Endothelial cell (in vitro differentiated cells): ENCODE measurements around the gene NCK2. TPM values are rescaled to one million over a fixed set of nuclear protein-coding genes. Genes with fewer than 3 reads are reported as not detected.

Experiments
- DNase-seq: peaks from one replicate; pipeline ENCODE4 v3.0.0; 2021; ENCODE audit warnings: low spot score
- H3K27ac Mint-ChIP-seq: one replicate; pipeline ENCODE4 v1.8.0; 2021; ENCODE audit warnings: mixed read lengths, inconsistent platforms; ENCODE audit not compliant: unreplicated experiment
- H3K27me3 Mint-ChIP-seq: one replicate; pipeline ENCODE4 v1.8.0; 2021; ENCODE audit warnings: mild to moderate bottlenecking, moderate library complexity, mixed read lengths, inconsistent platforms; ENCODE audit not compliant: unreplicated experiment
- H3K36me3 Mint-ChIP-seq: one replicate; pipeline ENCODE4 v1.8.0; 2021; ENCODE audit warnings: mild to moderate bottlenecking, low read depth, mixed read lengths, inconsistent platforms; ENCODE audit not compliant: unreplicated experiment
- H3K4me1 Mint-ChIP-seq: one replicate; pipeline ENCODE4 v1.8.0; 2021; ENCODE audit warnings: mild to moderate bottlenecking, mixed read lengths, inconsistent platforms; ENCODE audit not compliant: unreplicated experiment
- H3K4me3 Mint-ChIP-seq: one replicate; pipeline ENCODE4 v1.8.0; 2021; ENCODE audit warnings: mild to moderate bottlenecking, mixed read lengths, inconsistent platforms; ENCODE audit not compliant: unreplicated experiment
- H3K9me3 Mint-ChIP-seq: one replicate; pipeline ENCODE4 v1.8.0; 2021; ENCODE audit warnings: mixed read lengths, inconsistent platforms; ENCODE audit not compliant: unreplicated experiment
- total RNA-seq: library from RNA; stranded (reverse); fragmentation: NEBNext Ultra II Directional; extraction: Animal tissue kit (Norgen Biotek cat#: 25700); gene quantifications from one replicate; pipeline ENCODE4 v1.2.1, GENCODE V29; 2021; ENCODE audit not compliant: unreplicated experiment
- TF ChIP-seq, protein P1 (sequence below): fragments of 200-600 bp; sonication (generic); IDR thresholded peaks from one replicate; pipeline ENCODE4 v1.5.0; 2021; ENCODE audit warnings: antibody characterized with exemption; ENCODE audit not compliant: unreplicated experiment

NCK2 gene
- total RNA-seq, 1 donor from 2014 or later: 93.7 TPM

DNA sequence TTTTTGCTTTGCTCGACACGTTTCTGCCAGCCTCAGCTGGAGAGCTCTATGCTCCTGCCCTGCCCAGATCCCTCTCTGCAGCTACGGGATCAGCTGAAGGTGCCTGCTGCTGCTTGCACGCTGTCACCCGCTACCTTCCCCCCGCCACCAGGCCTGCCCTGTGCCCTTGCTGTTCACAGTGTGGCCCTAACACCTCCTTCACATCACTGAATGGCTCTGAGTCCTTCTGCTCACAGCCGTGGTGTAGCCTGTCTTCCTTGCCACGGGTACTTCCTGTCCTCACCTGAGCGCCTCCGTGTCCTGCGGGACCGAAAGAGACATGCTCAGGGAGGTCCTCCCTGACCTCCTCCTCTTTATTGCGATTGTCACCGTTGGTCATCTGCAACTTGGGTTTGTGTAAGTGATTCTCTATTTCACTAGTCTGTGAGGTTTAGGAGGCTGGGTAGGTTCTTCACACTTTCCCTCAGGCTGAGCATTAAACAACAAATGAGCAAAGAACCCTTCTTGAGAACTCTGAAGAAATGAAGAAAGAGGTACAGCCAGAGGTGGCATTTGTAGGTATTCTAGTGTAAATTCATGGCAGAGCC lies 127.5 kb downstream of the NCK2 start:
- Mint-ChIP-seq H3K27me3 (peaks cover 15% of the 10 kb centered on the region), H3K36me3 (peaks cover 19% of the 10 kb centered on the region), H3K4me1 (peaks cover 24% of the 10 kb centered on the region), H3K4me3 (no peak overlapping the region), H3K27ac (no peak overlapping the region), H3K9me3 (no peaks in the 10 kb centered on the region)
- TF ChIP-seq, protein P1, sequence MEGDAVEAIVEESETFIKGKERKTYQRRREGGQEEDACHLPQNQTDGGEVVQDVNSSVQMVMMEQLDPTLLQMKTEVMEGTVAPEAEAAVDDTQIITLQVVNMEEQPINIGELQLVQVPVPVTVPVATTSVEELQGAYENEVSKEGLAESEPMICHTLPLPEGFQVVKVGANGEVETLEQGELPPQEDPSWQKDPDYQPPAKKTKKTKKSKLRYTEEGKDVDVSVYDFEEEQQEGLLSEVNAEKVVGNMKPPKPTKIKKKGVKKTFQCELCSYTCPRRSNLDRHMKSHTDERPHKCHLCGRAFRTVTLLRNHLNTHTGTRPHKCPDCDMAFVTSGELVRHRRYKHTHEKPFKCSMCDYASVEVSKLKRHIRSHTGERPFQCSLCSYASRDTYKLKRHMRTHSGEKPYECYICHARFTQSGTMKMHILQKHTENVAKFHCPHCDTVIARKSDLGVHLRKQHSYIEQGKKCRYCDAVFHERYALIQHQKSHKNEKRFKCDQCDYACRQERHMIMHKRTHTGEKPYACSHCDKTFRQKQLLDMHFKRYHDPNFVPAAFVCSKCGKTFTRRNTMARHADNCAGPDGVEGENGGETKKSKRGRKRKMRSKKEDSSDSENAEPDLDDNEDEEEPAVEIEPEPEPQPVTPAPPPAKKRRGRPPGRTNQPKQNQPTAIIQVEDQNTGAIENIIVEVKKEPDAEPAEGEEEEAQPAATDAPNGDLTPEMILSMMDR: no peak
- DNase-seq: no peak

DNA sequence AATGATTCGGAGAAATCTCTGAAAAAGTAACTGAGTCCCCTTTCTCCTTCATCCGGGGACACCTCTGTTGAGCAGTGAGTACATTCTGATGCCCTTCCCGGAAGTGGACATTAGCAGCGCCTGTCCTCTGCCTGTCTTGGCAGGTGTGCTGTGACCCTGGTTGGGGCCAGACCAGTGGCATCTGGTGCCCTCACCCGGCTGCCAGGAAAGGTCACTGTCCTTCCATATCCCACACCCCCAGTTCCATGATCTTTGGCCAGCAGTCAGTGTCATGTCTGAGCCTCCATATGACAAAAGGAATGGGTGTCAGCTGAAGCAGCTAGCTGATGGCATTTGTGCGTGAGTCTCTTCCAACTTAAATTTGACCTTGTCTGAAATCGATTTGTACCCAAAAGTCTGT lies 128.1 kb downstream of the NCK2 start:
- Mint-ChIP-seq H3K4me3 (no peak overlapping the region), H3K36me3 (peaks cover 19% of the 10 kb centered on the region), H3K27ac (no peak overlapping the region), H3K27me3 (peaks cover 15% of the 10 kb centered on the region), H3K9me3 (no peaks in the 10 kb centered on the region), H3K4me1 (peaks cover 30% of the 10 kb centered on the region)
- TF ChIP-seq, protein P1: no peak
- DNase-seq: no peak

DNA sequence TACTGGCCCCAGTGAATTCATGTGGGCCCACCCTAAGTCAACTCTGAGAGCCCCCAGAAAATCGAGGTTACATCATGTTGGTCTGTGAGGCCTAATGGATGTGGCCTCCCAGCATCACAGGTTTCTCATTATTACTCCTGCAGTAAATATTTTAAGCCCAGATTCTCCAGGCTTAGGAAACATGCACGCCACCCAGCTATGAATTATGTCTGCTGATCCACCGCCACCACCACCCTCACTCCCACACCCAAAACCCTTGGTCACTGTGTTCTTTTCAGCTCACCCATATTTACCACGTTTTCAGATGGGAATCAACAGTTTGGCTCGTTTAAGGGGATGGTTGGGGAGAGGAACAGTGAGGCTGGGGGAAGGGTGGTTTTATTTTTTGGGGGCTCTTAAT lies 128.6 kb downstream of the NCK2 start:
- H3K9me3 Mint-ChIP-seq: no peaks in the 10 kb centered on the region
- H3K4me3 Mint-ChIP-seq: no peak overlapping the region
- H3K36me3 Mint-ChIP-seq: peaks cover 18% of the 10 kb centered on the region
- peaks cover 14% of the 10 kb centered on the region for H3K27me3 Mint-ChIP-seq
- no peak for DNase-seq
- no peak overlapping the region for H3K27ac Mint-ChIP-seq
- H3K4me1 Mint-ChIP-seq: peaks cover 34% of the 10 kb centered on the region
- TF ChIP-seq, protein P1: no peak

DNA sequence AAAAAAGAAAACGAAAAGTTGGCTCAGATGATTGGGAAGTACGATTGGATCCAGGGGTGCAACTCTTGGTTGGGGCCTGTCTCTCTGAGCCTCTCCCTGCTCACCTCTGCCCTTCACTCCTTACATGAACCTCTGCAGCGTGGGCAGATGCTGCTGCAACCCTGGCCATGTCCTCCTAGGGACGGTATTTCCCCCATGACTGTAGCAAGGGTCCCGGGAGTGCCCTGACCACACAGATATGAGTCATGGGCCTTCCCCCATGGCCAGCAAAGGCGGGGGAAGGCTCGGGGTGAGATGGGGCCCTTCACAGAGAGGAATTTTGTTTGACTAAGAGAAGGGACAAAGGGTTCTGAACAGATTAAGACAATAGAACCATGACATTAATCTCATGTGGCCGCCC lies 129.0 kb downstream of the NCK2 start:
- TF ChIP-seq, protein P1: no peak
- DNase-seq: no peak
- peaks cover 36% of the 10 kb centered on the region for H3K4me1 Mint-ChIP-seq
- H3K27ac Mint-ChIP-seq: no peak overlapping the region
- H3K36me3 Mint-ChIP-seq: peaks cover 18% of the 10 kb centered on the region
- no peaks in the 10 kb centered on the region for H3K9me3 Mint-ChIP-seq
- H3K4me3 Mint-ChIP-seq: no peak overlapping the region
- peaks cover 13% of the 10 kb centered on the region for H3K27me3 Mint-ChIP-seq

DNA sequence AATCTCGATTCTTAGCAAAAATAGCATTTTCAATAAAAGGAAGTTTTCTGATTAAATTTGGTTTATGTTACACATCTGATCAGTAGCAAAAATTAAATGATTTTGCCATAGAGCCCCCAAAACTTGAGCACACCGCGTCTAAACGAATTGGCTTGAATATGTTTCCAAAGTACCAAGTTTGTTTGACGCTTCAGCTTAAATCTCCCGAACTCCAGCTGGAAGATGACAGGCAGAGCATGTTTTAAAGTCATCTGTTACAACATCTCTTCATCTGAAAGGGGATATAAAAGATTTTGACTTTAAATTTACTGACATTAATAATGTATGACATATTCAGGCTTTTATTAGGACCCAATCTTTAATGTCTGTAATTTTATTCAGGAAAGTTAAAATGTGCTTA lies 129.8 kb downstream of the NCK2 start:
- H3K4me3 Mint-ChIP-seq: no peak overlapping the region
- H3K9me3 Mint-ChIP-seq: no peaks in the 10 kb centered on the region
- H3K4me1 Mint-ChIP-seq: peaks cover 36% of the 10 kb centered on the region
- H3K27ac Mint-ChIP-seq: no peak overlapping the region
- H3K36me3 Mint-ChIP-seq: peaks cover 18% of the 10 kb centered on the region
- TF ChIP-seq, protein P1: no peak
- DNase-seq: no peak
- peaks cover 13% of the 10 kb centered on the region for H3K27me3 Mint-ChIP-seq
